ENCODE data around the gene WDR75. TPM values are rescaled to one million over a fixed set of nuclear protein-coding genes. Genes with fewer than 3 reads are reported as not detected.

The WDR75 gene
- total RNA-seq, 3 donors from 2014 or later: 40.0 to 52.4 (median 45.2) TPM

GRCh38 chr2:189512879-189513278, 71.6 kb downstream of the WDR75 start:
- H3K27ac ChIP-seq: no peak overlapping the region
- H3K36me3 ChIP-seq: no peaks in the 10 kb centered on the region
- no peak overlapping the region for H3K4me3 ChIP-seq
- no peaks in the 10 kb centered on the region for H3K4me1 ChIP-seq
- H3K9me3 ChIP-seq: peaks cover 0 to 6% of the 10 kb centered on the region in 2 donors
- no peak for DNase-seq (ENCODE audit: low spot score in 2 of 2)
- H3K27me3 ChIP-seq: no peaks in the 10 kb centered on the region
- peak in 1 of 3 donors; percentile 27 for TF ChIP-seq POLR2AphosphoS5 (IDR thresholded peaks at IDR 0.05)
- no peak for TF ChIP-seq CTCF (IDR thresholded peaks at IDR 0.05)
- intact Hi-C loops (cut with DNase I; ENCODE audit: low total_unique reads): no loop called here

- intact Hi-C loops (cut with DNase I; ENCODE audit: low total_unique reads): no loop called here
- Histone ChIP-seq H3K27ac (no peak overlapping the region), H3K9me3 (peaks cover 0 to 6% of the 10 kb centered on the region in 2 donors), H3K27me3 (no peaks in the 10 kb centered on the region), H3K4me3 (no peak overlapping the region), H3K4me1 (no peaks in the 10 kb centered on the region), H3K36me3 (no peaks in the 10 kb centered on the region)
- TF ChIP-seq POLR2A (IDR thresholded peaks at IDR 0.05) (no peak), POLR2AphosphoS5 (IDR thresholded peaks at IDR 0.05) (no peak), CTCF (IDR thresholded peaks at IDR 0.05) (no peak)
- no peak for DNase-seq (ENCODE audit: low spot score in 2 of 2)
Measured at GRCh38 chr2:189514104-189514503, 72.8 kb downstream of the WDR75 start.

- no peak for DNase-seq (ENCODE audit: low spot score in 2 of 2)
- no peaks in the 10 kb centered on the region for H3K36me3 ChIP-seq
- H3K9me3 ChIP-seq: no peaks in the 10 kb centered on the region
- no peaks in the 10 kb centered on the region for H3K4me1 ChIP-seq
- no peaks in the 10 kb centered on the region for H3K27me3 ChIP-seq
- no peak overlapping the region for H3K4me3 ChIP-seq
- TF ChIP-seq CTCF (IDR thresholded peaks at IDR 0.05) (no peak), POLR2AphosphoS5 (IDR thresholded peaks at IDR 0.05) (no peak), POLR2A (IDR thresholded peaks at IDR 0.05) (no peak)
- intact Hi-C loops (cut with DNase I; ENCODE audit: low total_unique reads): no loop called here
- H3K27ac ChIP-seq: no peak overlapping the region
Measured at GRCh38 chr2:189515264-189515663, 74.0 kb downstream of the WDR75 start.

GRCh38 chr2:189516546-189516945, 75.3 kb downstream of the WDR75 start:
- Histone ChIP-seq H3K36me3 (no peaks in the 10 kb centered on the region), H3K4me1 (no peaks in the 10 kb centered on the region), H3K27me3 (no peaks in the 10 kb centered on the region), H3K4me3 (no peak overlapping the region), H3K9me3 (no peaks in the 10 kb centered on the region), H3K27ac (no peak overlapping the region)
- intact Hi-C loops (cut with DNase I; ENCODE audit: low total_unique reads): no loop called here
- no peak for TF ChIP-seq POLR2AphosphoS5 (IDR thresholded peaks at IDR 0.05)
- no peak for TF ChIP-seq CTCF (IDR thresholded peaks at IDR 0.05)
- no peak for TF ChIP-seq POLR2A (IDR thresholded peaks at IDR 0.05)
- DNase-seq (ENCODE audit: low spot score in 2 of 2): no peak

- Histone ChIP-seq H3K9me3 (no peaks in the 10 kb centered on the region), H3K4me3 (no peak overlapping the region), H3K27ac (no peak overlapping the region), H3K27me3 (no peaks in the 10 kb centered on the region), H3K4me1 (no peaks in the 10 kb centered on the region), H3K36me3 (no peaks in the 10 kb centered on the region)
- TF ChIP-seq POLR2A (IDR thresholded peaks at IDR 0.05): no peak
- no peak for TF ChIP-seq CTCF (IDR thresholded peaks at IDR 0.05)
- no peak for TF ChIP-seq POLR2AphosphoS5 (IDR thresholded peaks at IDR 0.05)
- DNase-seq (ENCODE audit: low spot score in 2 of 2): no peak
- intact Hi-C loops (cut with DNase I; ENCODE audit: low total_unique reads): no loop called here
Measured at GRCh38 chr2:189517847-189518535, 76.7 kb downstream of the WDR75 start.
